SK-N-SH (cell line): ENCODE measurements around the gene BTBD7. TPM values are rescaled to one million over a fixed set of nuclear protein-coding genes. Genes with fewer than 3 reads are reported as not detected.

ENCODE experiments used
- CTCF ChIA-PET: fragments of 300-600, 350-600 bp; formaldehyde crosslinking; extraction: SDS; loops from one replicate; lab custom pipeline; 2021; lab: Yijun Ruan, JAX
- POLR2A ChIA-PET: fragments of 350-600 bp; sonication (Branson Sonifier 250); formaldehyde crosslinking; extraction: SDS; loops from one replicate; lab custom pipeline; 2020; ENCODE audit warnings: antibody characterized with exemption, inconsistent platforms; lab: Yijun Ruan, JAX
- DNase-seq: peaks from one replicate; pipeline ENCODE4 v3.0.0; 2012
- H2AFZ ChIP-seq: fragments of 200-600 bp; sonication (generic); 2 replicates; pipeline ENCODE4 v1.8.1; 2016; ENCODE audit warnings: antibody characterized with exemption, mild to moderate bottlenecking, low read depth
- H3F3A ChIP-seq: fragments of 200-600 bp; sonication (generic); replicated peaks from 2 replicates; pipeline ENCODE3; 2016; ENCODE audit warnings: antibody characterized with exemption, mild to moderate bottlenecking; ENCODE audit not compliant: insufficient read depth
- H3K27ac ChIP-seq, 2 experiments: fragments of 200-500 bp in 1 of 2; fragments of 200-600 bp in 1 of 2; sonication (Bioruptor generic) in 1 of 2; sonication (generic), shearing (Covaris generic) in 1 of 2; 2 replicates each; pipeline versions ENCODE4 v1.5.1 to v1.6.1; 2014 to 2016; ENCODE audit warnings: low read depth in 2 of 2, inconsistent platforms in 1 of 2, low read length in 1 of 2, mild to moderate bottlenecking in 1 of 2, mixed read lengths in 1 of 2
- H3K27me3 ChIP-seq: fragments of 200-600 bp; sonication (generic), shearing (Covaris generic); 2 replicates; pipeline ENCODE4 v1.6.1; 2016; ENCODE audit warnings: mixed run types; ENCODE audit not compliant: insufficient read depth
- H3K36me3 ChIP-seq, 2 experiments: fragments of 200-500 bp in 1 of 2; fragments of 200-600 bp in 1 of 2; sonication (Bioruptor generic) in 1 of 2; sonication (generic) in 1 of 2; replicated peaks in 1 of 2; 2 replicates each; pipeline versions ENCODE3 to v1.5.1; 2014 to 2016; ENCODE audit warnings: low read length in 1 of 2, mild to moderate bottlenecking in 1 of 2; ENCODE audit not compliant: insufficient read depth in 2 of 2, control insufficient read depth in 1 of 2
- H3K4me1 ChIP-seq, 2 experiments: fragments of 200-500 bp in 1 of 2; fragments of 200-600 bp in 1 of 2; sonication (Bioruptor generic) in 1 of 2; sonication (generic), shearing (Covaris generic) in 1 of 2; 2 replicates each; pipeline versions ENCODE4 v1.5.1 to v1.6.1; 2014 to 2016; ENCODE audit warnings: low read depth in 1 of 2, low read length in 1 of 2, mixed run types in 1 of 2; ENCODE audit not compliant: insufficient read depth in 2 of 2, control insufficient read depth in 1 of 2
- H3K4me2 ChIP-seq: fragments of 200-600 bp; sonication (generic), shearing (Covaris generic); 2 replicates; pipeline ENCODE4 v1.6.1; 2017; ENCODE audit warnings: mixed run types
- H3K4me3 ChIP-seq, 2 experiments: fragments of 200-500 bp in 1 of 2; fragments of 200-600 bp in 1 of 2; sonication (Bioruptor generic) in 1 of 2; sonication (generic), shearing (Covaris generic) in 1 of 2; 2 replicates each; pipeline versions ENCODE4 v1.5.1 to v1.8.1; 2014 to 2016; ENCODE audit warnings: low read depth in 2 of 2, inconsistent platforms in 1 of 2, low read length in 1 of 2, mild to moderate bottlenecking in 1 of 2, mixed read lengths in 1 of 2, moderate library complexity in 1 of 2
- H3K79me2 ChIP-seq: fragments of 200-600 bp; sonication (generic); 2 replicates; pipeline ENCODE4 v1.8.1; 2017; ENCODE audit warnings: mild to moderate bottlenecking; ENCODE audit not compliant: insufficient read depth
- H3K9ac ChIP-seq: fragments of 200-600 bp; sonication (generic); 2 replicates; pipeline ENCODE4 v1.6.1; 2017; ENCODE audit warnings: mixed run types
- H3K9me2 ChIP-seq: fragments of 200-600 bp; sonication (generic); 2 replicates; pipeline ENCODE4 v1.6.1; 2017; ENCODE audit warnings: mixed run types
- H3K9me3 ChIP-seq: fragments of 200-600 bp; sonication (generic); 2 replicates; pipeline ENCODE4 v1.6.1; 2017; ENCODE audit warnings: mixed run types, mild to moderate bottlenecking, moderate library complexity
- H4K20me1 ChIP-seq: fragments of 200-600 bp; sonication (generic); 2 replicates; pipeline ENCODE4 v1.6.1; 2017; ENCODE audit warnings: mild to moderate bottlenecking, mixed run types; ENCODE audit not compliant: insufficient read depth
- EP300 ChIP-seq, 2 experiments: IDR thresholded peaks; 2 replicates each; pipeline versions ENCODE4 v1.4.0 to v1.6.1; 2012; ENCODE audit warnings: borderline replicate concordance in 1 of 2, low read depth in 1 of 2, low read length in 1 of 2
- EZH2phosphoT487 ChIP-seq: fragments of 200-600 bp; sonication (generic); IDR thresholded peaks from 2 replicates; pipeline ENCODE4 v1.6.1; 2017; ENCODE audit warnings: low read depth, mixed run types, mild to moderate bottlenecking, antibody characterized with exemption, moderate library complexity, borderline replicate concordance
- FOXM1 ChIP-seq: IDR thresholded peaks from 2 replicates; pipeline ENCODE4 v1.4.0; 2012; ENCODE audit warnings: low read depth, mild to moderate bottlenecking
- GABPA ChIP-seq: IDR thresholded peaks from 2 replicates; pipeline ENCODE4 v1.4.0; 2012; ENCODE audit warnings: low read depth, mild to moderate bottlenecking
- GATA2 ChIP-seq: sonication (generic); formaldehyde crosslinking; IDR thresholded peaks from 2 replicates; pipeline ENCODE4 v1.5.0; 2020; ENCODE audit warnings: mild to moderate bottlenecking, missing genetic modification reagents
- JUND ChIP-seq: IDR thresholded peaks from 2 replicates; pipeline ENCODE4 v1.4.0; 2012
- MXI1 ChIP-seq: IDR thresholded peaks from 2 replicates; pipeline ENCODE4 v1.6.1; 2012; ENCODE audit warnings: mild to moderate bottlenecking, low read depth, low read length, improper control_type of control experiment
- NFIC ChIP-seq: IDR thresholded peaks from 2 replicates; pipeline ENCODE4 v1.4.0; 2012; ENCODE audit warnings: borderline replicate concordance
- NRF1 ChIP-seq: IDR thresholded peaks from 2 replicates; pipeline ENCODE4 v1.6.1; 2012; ENCODE audit warnings: low read depth, mild to moderate bottlenecking, low read length
- POLR2AphosphoS5 ChIP-seq: IDR thresholded peaks from 2 replicates; pipeline ENCODE4 v1.6.1; 2012; ENCODE audit warnings: low read depth, low read length
- RAD21 ChIP-seq: IDR thresholded peaks from 2 replicates; pipeline ENCODE4 v1.6.1; 2012; ENCODE audit warnings: mild to moderate bottlenecking, low read length
- RCOR1 ChIP-seq: fragments of 150-350 bp; IDR thresholded peaks from 2 replicates; pipeline ENCODE4 v1.6.1; 2017; ENCODE audit warnings: antibody characterized with exemption, low read length
- RXRA ChIP-seq: IDR thresholded peaks from 2 replicates; pipeline ENCODE4 v1.4.0; 2012; ENCODE audit warnings: low read depth, mild to moderate bottlenecking, borderline replicate concordance
- SIN3A ChIP-seq: IDR thresholded peaks from 2 replicates; pipeline ENCODE4 v1.6.1; 2012; ENCODE audit warnings: low read depth, mild to moderate bottlenecking, low read length, moderate library complexity, borderline replicate concordance
- TAF1 ChIP-seq: IDR thresholded peaks from 2 replicates; pipeline ENCODE4 v1.6.1; 2012; ENCODE audit warnings: low read depth, mild to moderate bottlenecking, low read length, moderate library complexity, borderline replicate concordance
- TCF12 ChIP-seq: IDR thresholded peaks from 2 replicates; pipeline ENCODE4 v1.4.0; 2012
- TEAD4 ChIP-seq: IDR thresholded peaks from 2 replicates; pipeline ENCODE4 v1.4.0; 2012; ENCODE audit warnings: mild to moderate bottlenecking, borderline replicate concordance; ENCODE audit not compliant: insufficient read depth
- YY1 ChIP-seq: IDR thresholded peaks from 2 replicates; pipeline ENCODE4 v1.4.0; 2012; ENCODE audit warnings: low read depth, mild to moderate bottlenecking
- WGBS: methylation state at CpG from one replicate; pipeline ENCODE4 v1.1.6; 2017; ENCODE audit warnings: low lambda C conversion rate; 5-methylcytosine and 5-hydroxymethylcytosine counted together
- polyA plus RNA-seq, 3 experiments: library from polyadenylated mRNA; depleted of rRNA; stranded (reverse); fragments of >200 nt; gene quantifications; 2 replicates each; pipeline ENCODE4 v1.2.3, GENCODE V29; 2012
- TF ChIP-seq, protein P1 (sequence below): fragments of 150-350 bp; IDR thresholded peaks from 2 replicates; pipeline ENCODE4 v1.6.1; 2017; ENCODE audit warnings: antibody characterized with exemption, low read length, low read depth, borderline replicate concordance
- TF ChIP-seq, protein P2 (sequence below): IDR thresholded peaks from 2 replicates; pipeline ENCODE4 v1.4.0; 2012; ENCODE audit warnings: low read depth
- TF ChIP-seq, protein P3 (sequence below): IDR thresholded peaks from 2 replicates; pipeline ENCODE4; 2012

BTBD7 gene
- polyA plus RNA-seq, 1 of the 3 experiments (the other 2 are of a cell fraction) = 8.6 TPM

DNA sequence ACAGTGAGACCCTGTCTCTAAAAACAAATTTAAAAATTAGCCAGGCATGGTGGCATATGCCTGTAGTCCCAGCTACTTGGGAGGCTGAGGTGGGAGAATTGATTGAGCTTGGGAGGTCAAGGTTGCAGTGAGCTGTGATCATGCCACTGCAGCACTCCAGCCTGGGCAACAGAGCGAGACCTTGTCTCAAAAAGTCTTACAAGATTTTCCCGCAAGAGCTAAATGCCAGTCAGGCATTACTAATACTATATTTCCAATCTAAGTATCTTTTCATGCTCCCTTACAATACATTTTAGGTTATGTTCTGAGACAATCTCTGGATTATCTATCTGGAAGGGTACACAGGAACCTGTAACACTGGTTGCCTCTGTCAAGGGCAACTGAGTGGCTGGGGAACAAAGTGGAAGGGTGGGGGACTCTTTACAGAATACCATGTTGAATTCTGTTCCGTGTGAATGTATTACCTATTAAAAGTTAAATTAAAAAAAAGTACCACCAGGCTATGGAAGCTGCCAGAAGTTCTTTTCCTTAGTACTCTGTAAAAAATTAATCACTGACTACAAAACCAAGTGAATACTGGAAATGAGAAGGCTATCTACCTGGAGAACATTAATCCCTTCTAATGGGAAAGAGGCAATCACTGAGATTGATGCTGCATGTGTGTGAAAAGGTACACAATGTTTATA lies 56.7 kb downstream of the BTBD7 start (continued):
- TF ChIP-seq EZH2phosphoT487 (no peak), NRF1 (no peak), EP300 (IDR thresholded peaks at IDR 0.05; ENCODE audit: borderline replicate concordance in 1 of 2, low read depth in 1 of 2, low read length in 1 of 2) (no peak), NFIC (no peak), YY1 (no peak), TAF1 (no peak), TEAD4 (no peak), GABPA (no peak), RXRA (no peak)
- TF ChIP-seq, protein P1, sequence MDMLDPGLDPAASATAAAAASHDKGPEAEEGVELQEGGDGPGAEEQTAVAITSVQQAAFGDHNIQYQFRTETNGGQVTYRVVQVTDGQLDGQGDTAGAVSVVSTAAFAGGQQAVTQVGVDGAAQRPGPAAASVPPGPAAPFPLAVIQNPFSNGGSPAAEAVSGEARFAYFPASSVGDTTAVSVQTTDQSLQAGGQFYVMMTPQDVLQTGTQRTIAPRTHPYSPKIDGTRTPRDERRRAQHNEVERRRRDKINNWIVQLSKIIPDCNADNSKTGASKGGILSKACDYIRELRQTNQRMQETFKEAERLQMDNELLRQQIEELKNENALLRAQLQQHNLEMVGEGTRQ = no peak

DNA sequence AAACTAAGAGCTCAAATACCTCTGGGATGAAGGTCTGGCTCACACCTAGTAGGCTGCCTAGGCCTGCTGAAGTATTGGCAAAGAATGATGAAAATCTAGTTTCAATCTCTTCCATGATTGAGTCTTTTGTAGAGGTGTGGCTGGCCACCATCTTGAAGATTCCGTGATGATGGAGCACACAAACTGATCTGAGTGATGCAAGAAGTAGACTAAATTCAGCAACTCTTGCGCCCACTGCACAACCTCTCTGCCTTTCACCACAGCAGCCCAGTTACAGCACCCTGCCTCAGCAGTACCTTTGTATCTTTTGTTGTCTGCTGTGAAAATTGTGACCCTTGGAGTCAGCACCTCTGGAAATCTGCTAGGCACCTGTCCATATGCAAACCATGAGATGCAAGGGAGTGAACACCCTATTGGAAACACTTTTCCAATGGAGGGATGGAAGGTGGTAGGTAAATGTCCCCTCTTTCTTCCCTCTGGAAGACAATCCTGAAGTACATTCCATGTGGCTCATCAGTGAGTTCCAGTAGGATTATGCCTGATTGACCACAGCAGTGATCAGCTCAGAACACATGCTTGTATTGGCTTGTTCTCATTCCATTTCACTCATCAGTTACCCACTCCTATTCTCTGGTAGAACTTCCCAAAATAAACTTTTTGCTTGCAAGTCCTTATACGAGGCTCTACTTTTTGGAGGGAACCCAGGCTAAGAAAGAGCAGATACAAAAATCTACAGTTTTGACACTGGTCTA lies 58.6 kb downstream of the BTBD7 start:
- 99% methylated on average over 3 of the region's 3 CpGs for WGBS
- DNase-seq = no peak
- H3F3A ChIP-seq = no peaks in the 10 kb centered on the region
- H3K27me3 ChIP-seq = no peaks in the 10 kb centered on the region
- no peak overlapping the region for H3K4me3 ChIP-seq
- H3K4me1 ChIP-seq = peaks cover 4 to 8% of the 10 kb centered on the region in 2 experiments; a peak in 1 of 4 replicates
- 0 out of 2 replicates have a peak, but pooled peaks cover 7% of the 10 kb centered on the region for H4K20me1 ChIP-seq
- peaks cover 36% of the 10 kb centered on the region; the same call in 1 of the 2 replicates for H3K79me2 ChIP-seq
- H3K9ac ChIP-seq = no peak overlapping the region
- H2AFZ ChIP-seq = no peak overlapping the region
- no peak overlapping the region for H3K4me2 ChIP-seq
- no peak overlapping the region for H3K27ac ChIP-seq
- TF ChIP-seq FOXM1 (no peak), SIN3A (no peak), GATA2 (CRISPR knock-in tag) (no peak), TAF1 (no peak), GABPA (no peak), RCOR1 (no peak), RAD21 (no peak), MXI1 (no peak), TCF12 (no peak), POLR2AphosphoS5 (no peak), JUND (no peak)
- TF ChIP-seq, protein P2, sequence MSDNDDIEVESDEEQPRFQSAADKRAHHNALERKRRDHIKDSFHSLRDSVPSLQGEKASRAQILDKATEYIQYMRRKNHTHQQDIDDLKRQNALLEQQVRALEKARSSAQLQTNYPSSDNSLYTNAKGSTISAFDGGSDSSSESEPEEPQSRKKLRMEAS = no peak
- TF ChIP-seq, protein P3, sequence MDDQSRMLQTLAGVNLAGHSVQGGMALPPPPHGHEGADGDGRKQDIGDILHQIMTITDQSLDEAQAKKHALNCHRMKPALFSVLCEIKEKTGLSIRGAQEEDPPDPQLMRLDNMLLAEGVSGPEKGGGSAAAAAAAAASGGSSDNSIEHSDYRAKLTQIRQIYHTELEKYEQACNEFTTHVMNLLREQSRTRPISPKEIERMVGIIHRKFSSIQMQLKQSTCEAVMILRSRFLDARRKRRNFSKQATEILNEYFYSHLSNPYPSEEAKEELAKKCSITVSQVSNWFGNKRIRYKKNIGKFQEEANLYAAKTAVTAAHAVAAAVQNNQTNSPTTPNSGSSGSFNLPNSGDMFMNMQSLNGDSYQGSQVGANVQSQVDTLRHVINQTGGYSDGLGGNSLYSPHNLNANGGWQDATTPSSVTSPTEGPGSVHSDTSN = no peak
- TF ChIP-seq, all 33 proteins: peak for 0
- ChIA-PET POLR2A (no interaction called here), CTCF (no interaction called here)
- peaks cover 3 to 4% of the 10 kb centered on the region in 2 experiments for H3K36me3 ChIP-seq
- H3K9me3 ChIP-seq = no peaks in the 10 kb centered on the region
- H3K9me2 ChIP-seq = no peaks in the 10 kb centered on the region
